GM18951 (cell line): ENCODE data around the gene PPIE.
"Not testable (repeated sequence)": the region's sequence is repeated elsewhere in the genome, so short reads cannot be mapped to it uniquely, and the experiment has no call there.

Experiments
- POLR2A ChIP-seq: IDR thresholded peaks from 4 replicates; pipeline ENCODE4 v1.6.1; 2011; ENCODE audit warnings: mild to moderate bottlenecking; ENCODE audit not compliant: insufficient read length, insufficient read depth; ENCODE audit errors: extremely low read depth
- in situ Hi-C: fragments of 300-500 bp; cut with MboI; formaldehyde crosslinking; loops from one replicate; pipeline ENCODE4 v1.12.0; 2022; ENCODE audit warnings: low sequenced_read_pairs, mixed read lengths, inconsistent platforms; ENCODE audit not compliant: unreplicated experiment

Gene PPIE

GRCh38 chr1:39776400-39776713, 37.7 kb downstream of the PPIE start:
- in situ Hi-C loops: loop anchor here (5.0 kb wide), 1 partner anchor 264 kb away; no protein-coding TSS in a partner anchor
- no peak for TF ChIP-seq POLR2A

- no peak for TF ChIP-seq POLR2A
- in situ Hi-C loops: loop anchor here (5.0 kb wide), 1 partner anchor 265 kb away; no protein-coding TSS in a partner anchor
Observed at GRCh38 chr1:39776886-39777285, 38.2 kb downstream of the PPIE start.

- in situ Hi-C loops: loop anchor here (5.0 kb wide), 1 partner anchor 265 kb away; no protein-coding TSS in a partner anchor
- no peak for TF ChIP-seq POLR2A
Observed at GRCh38 chr1:39777306-39777705, 38.6 kb downstream of the PPIE start.

- in situ Hi-C loops: loop anchor here (5.0 kb wide), 1 partner anchor 266 kb away; no protein-coding TSS in a partner anchor
Observed at GRCh38 chr1:39777896-39778295, 39.2 kb downstream of the PPIE start.

- in situ Hi-C loops: loop anchor here (5.0 kb wide), 1 partner anchor 266 kb away; no protein-coding TSS in a partner anchor
Observed at GRCh38 chr1:39778463-39779099, 39.9 kb downstream of the PPIE start.

- in situ Hi-C loops: loop anchor here (5.0 kb wide), 1 partner anchor 267 kb away; no protein-coding TSS in a partner anchor
- no peak for TF ChIP-seq POLR2A
Observed at GRCh38 chr1:39779137-39779536, 40.5 kb downstream of the PPIE start.

GRCh38 chr1:39779821-39780220, 41.1 kb downstream of the PPIE start:
- no peak for TF ChIP-seq POLR2A
- in situ Hi-C loops: loop anchor here (5.0 kb wide), 1 partner anchor 268 kb away; no protein-coding TSS in a partner anchor

GRCh38 chr1:39781349-39781715, 42.6 kb downstream of the PPIE start:
- no peak for TF ChIP-seq POLR2A
- in situ Hi-C loops: no loop called here

- in situ Hi-C loops: no loop called here
Observed at GRCh38 chr1:39782103-39782502, 43.4 kb downstream of the PPIE start.

GRCh38 chr1:39782685-39783084, 44.0 kb downstream of the PPIE start:
- in situ Hi-C loops: not testable (repeated sequence)

More at GRCh38 chr1:39782103-39782502, 43.4 kb downstream of the PPIE start:
- TF ChIP-seq POLR2A: no peak

- in situ Hi-C loops: not testable (repeated sequence)
Observed at GRCh38 chr1:39786303-39787107, 47.8 kb downstream of the PPIE start.

- in situ Hi-C loops: not testable (repeated sequence)
Observed at GRCh38 chr1:39787108-39787375, 48.4 kb downstream of the PPIE start.

GRCh38 chr1:39787468-39787867, 48.8 kb downstream of the PPIE start:
- TF ChIP-seq POLR2A: no peak
- in situ Hi-C loops: no loop called here

- in situ Hi-C loops: not testable (repeated sequence)
Observed at GRCh38 chr1:39787964-39788363, 49.3 kb downstream of the PPIE start.

GRCh38 chr1:39788426-39788757, 49.7 kb downstream of the PPIE start:
- TF ChIP-seq POLR2A: no peak
- in situ Hi-C loops: no loop called here
